Peyer's patch (tissue), 4 donors: Measurements from ENCODE around the gene ANKRD55.

Experiments
- POLR2A ChIP-seq, 2 donors: fragments of 450-650 bp; IDR thresholded peaks; one replicate each; pipeline ENCODE4 v1.5.1; 2017; ENCODE audit warnings: antibody characterized with exemption in 2 of 2, mild to moderate bottlenecking in 2 of 2, moderate library complexity in 2 of 2
- TF ChIP-seq, protein P1 (sequence below), 6 experiments: fragments of 450-650 bp in 4 of 6; fragments of 200-600 bp in 2 of 6; sonication (generic) in 1 of 6; IDR thresholded peaks; one replicate each; pipeline ENCODE4 v1.5.1; 2017 to 2019; ENCODE audit warnings: antibody characterized with exemption in 6 of 6, mild to moderate bottlenecking in 3 of 6, moderate library complexity in 1 of 6

DNA sequence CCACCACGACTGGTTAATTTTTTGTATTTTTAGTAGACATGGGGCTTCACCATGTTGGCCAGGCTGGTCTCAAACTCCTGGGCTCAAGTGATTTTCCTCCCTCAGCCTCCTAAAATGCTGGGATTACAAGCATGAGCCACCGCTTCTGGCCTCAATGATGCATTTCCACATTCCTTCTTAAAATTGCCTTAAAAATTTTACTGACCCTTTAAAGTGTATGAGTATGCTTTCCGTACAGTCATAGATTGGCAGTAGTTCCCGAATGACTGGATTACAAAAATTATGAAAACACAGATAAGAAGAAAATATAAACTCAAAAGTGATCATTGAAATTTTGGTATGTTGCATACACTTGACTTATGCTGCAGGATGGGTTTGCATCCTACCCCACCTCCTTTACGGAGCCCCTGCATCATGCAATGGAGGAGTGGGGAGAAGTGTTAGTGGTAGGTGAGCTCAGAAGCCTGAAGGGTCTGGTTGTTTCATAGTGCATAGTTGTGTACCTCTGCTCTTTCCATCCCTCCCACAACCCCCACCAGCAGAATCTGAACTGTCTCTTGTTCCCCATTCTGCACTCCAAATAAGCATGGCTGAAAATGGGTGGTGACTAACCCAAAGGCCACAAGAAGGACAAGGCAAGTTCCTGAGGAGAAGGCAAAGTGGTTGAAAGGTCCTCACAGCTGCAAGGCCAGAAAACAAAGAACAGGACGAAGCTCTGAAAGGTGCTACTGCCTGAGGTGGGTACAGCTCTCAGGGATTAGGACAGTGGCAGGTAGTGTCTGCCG, 26.8 kb downstream of the ANKRD55 start:
- TF ChIP-seq, protein P1, sequence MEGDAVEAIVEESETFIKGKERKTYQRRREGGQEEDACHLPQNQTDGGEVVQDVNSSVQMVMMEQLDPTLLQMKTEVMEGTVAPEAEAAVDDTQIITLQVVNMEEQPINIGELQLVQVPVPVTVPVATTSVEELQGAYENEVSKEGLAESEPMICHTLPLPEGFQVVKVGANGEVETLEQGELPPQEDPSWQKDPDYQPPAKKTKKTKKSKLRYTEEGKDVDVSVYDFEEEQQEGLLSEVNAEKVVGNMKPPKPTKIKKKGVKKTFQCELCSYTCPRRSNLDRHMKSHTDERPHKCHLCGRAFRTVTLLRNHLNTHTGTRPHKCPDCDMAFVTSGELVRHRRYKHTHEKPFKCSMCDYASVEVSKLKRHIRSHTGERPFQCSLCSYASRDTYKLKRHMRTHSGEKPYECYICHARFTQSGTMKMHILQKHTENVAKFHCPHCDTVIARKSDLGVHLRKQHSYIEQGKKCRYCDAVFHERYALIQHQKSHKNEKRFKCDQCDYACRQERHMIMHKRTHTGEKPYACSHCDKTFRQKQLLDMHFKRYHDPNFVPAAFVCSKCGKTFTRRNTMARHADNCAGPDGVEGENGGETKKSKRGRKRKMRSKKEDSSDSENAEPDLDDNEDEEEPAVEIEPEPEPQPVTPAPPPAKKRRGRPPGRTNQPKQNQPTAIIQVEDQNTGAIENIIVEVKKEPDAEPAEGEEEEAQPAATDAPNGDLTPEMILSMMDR (IDR thresholded peaks at IDR 0.05): no peak
- no peak for TF ChIP-seq POLR2A (IDR thresholded peaks at IDR 0.05)
